Measurements from ENCODE around the gene ADGRV1.
A peak's percentile ranks its signal among the peaks of the same experiment; 100 is the strongest.

ADGRV1 gene

DNA sequence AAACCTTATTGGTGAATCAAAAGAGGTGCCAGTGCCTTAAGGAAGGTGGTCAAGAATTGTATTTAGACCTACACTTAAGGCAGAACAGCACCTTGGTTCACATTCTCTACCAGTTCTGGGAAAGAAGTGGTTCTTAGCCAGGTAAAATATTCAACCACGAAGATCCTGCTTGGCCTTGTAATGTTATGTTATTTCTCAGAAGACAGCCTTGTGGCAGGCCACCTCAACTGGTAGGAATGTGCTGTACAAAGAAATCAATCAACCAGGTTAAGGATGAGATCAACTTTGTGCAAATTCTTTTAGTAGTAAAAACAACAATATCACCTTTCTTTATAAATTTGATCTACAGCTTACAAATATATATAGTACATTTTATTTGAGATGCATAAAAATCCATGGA is 577.7 kb downstream of the ADGRV1 start:
- no peak for DNase-seq
- intact Hi-C loops (cut with DNase I), result no loop called here

DNA sequence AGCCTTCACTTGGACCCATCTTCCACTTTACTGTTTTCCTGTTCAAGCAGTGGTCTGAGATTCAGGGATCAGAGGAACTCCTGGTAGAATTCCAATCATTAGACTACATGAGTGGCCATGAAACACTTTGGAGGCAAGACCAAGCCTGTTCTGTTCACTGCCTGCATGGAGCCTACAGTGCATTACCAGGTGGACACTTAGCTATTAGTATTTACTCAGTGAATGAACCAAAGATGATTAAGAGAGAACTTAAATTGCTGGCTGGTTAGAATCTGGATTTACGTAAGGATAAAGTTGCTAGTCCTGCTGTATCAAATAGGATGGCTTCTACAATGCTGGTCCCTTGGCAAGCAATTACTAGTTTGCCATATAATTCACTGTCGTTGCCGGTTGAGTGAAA is 579.0 kb downstream of the ADGRV1 start:
- intact Hi-C loops (cut with DNase I), result no loop called here
- no peak for DNase-seq

DNA sequence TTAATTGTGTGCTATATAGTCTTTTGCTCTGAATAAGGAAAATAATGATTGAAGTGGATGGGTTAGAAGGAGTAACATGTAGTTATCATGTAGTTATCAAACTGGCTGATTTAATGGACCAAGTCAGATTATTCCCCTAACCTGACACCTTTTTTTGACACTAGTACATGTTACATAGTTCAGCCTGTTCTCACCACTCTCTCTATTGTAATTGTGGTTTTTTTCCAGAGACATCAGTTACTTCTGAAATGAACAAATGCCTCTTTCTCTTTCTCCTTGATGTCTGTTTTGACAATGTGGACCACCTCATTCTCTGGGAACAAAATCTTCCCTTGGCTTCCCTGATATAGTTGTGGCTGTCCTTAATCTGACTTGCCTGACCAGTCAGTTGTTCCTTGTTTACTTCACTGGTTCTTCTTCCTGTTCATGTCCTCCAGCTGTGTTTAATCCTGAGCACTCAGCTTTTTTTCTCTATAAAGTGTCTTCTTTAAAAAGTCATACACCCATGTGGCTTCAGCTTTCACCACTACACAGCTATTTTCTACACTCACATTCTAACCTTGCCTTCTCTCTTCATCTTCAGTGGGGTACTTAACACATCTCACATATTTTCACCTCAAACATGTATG is 581.1 kb downstream of the ADGRV1 start:
- intact Hi-C loops (cut with DNase I), result no loop called here
- DNase-seq, result no peak

DNA sequence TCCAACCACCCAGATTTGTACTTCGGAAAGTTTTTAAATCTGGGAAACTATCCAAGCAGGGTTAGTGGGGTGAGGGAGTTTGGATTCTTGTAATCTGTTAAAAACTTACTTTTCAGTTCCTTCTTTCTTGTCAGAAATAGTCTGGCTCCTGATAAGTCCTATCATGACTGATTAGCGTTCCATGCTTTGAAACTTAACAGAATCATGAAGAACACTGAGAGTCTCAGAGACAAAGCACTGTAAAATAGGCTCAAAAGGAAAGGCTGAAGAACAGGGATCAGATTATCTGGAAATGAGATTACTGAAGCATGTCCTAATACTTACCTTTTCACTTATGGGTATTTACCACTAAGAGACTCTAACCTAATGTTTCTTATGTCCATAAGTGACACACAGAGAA is 582.1 kb downstream of the ADGRV1 start:
- intact Hi-C loops (cut with DNase I), result no loop called here
- no peak for DNase-seq

DNA sequence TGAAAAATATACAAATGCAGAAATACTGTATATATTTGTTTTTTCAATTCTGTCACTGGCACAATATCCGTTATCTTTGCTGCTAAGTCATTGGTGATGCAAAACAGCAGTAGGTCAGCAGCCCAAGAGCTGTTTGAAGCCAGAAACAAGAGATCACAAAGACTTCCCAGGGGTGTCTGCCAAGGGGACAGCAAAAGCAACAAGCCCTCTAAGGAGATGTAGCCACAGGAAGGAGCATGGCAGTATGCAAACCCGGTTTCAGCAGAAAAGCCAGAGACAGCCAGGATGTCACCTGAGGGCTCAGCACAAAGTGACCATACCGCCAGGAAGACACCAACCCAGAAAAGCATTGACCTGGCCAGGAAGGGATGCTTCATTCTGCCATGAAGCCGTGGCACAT is 583.0 kb downstream of the ADGRV1 start:
- DNase-seq, result no peak
- intact Hi-C loops (cut with DNase I), result no loop called here

DNA sequence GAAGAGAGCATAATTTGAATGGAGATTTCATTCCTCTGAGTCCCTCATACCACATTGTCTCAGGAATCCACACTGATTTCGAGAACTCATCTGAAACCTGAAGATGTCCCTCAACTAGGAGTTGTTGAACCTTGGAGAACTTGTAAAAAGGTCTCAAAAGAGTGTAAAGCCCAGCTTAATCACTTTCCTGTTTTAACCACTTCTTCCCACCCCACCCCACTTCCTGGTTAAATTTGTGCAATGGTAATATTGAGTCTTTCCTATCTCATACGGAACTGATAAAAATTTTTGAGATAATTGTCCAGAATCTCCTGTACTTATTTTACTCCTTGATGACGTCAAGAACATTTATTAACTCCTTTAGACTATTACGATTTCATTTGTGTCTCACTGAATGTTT is 583.8 kb downstream of the ADGRV1 start:
- no peak for DNase-seq
- intact Hi-C loops (cut with DNase I), result no loop called here

DNA sequence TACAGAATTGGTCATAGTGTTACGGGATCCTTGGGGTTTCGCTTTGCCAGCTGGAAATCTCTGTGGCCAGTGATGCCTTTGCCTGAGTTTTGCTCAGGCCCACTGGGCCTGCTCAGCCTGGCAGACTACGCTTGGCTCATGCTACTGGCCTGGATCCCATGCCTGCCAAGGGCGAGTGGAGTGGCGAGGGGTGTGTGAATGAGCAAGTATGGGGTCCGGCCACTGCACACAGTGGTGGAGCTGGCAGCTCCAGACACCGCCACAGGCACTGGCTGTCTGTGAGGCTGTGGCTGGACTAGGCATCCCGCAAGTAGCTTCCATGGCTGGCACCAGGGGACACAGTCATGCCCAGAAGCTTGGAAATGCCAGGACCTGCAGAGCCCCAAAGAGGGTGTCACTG is 584.2 kb downstream of the ADGRV1 start:
- peak in 8 of 10 donors; percentile 26 to 90 (median 52) for DNase-seq
- intact Hi-C loops (cut with DNase I), result no loop called here

DNA sequence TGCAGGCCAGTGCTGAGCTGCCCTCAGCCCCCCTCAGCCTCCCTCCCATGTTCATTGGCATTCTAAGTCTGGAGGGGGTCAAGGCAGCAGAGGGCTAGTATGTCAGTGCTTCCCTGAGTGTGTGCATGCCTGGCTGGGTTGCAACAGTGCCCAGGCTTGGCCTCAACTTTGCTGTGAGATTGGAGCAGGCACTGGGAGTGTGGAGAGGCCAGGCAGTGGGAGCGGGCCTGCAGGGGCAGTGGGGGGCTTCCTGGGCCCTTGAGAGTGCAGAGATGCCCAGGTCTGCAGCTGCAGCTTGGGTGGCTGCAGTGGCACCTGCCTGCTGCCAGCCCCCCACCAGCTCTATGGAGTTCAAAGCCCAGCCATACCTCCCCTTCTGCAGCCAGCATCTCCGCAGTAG is 585.2 kb downstream of the ADGRV1 start:
- peak in 2 of 10 donors; percentile 62 to 66 for DNase-seq

DNA sequence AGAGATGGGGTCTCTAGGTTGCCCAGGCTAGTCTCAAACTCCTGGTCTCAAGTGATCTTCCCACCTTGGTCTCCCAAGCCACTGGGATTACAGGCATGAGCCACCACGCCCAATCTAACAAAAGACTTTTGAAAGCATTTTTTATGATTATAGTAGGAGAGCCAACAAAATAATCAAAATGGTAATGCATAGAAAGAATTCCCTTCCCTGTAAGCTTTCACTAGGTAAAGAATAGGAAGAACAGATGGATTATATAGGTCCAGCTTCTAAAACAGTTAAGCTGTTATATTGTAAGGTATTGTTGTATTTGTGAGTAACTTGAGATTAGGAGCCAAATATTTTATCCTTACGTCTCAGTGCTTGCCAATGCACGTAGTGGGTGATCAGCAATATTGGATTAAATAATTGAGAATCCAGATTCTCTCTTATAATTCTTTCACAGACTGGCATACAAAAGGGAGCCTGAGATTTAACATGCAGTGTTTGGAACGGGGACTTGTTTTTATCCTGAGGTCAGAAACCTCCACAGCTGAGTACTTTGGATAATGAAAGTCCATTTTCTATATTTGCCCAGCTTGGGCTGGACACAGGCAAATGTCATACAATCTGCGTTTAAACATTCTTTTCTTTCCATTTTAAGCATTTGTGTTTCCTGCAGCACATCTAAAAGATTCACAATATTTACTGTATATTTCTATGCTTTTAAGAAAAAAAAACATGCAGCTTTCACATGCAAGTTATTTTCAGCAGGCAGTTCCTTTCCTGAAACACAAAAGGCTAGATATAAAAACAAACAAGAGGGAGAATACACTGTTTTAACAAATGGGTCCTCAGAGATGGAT is 586.1 kb downstream of the ADGRV1 start:
- intact Hi-C loops (cut with DNase I), result no loop called here
- DNase-seq, result no peak

More for the DNA sequence above, 585.2 kb downstream of the ADGRV1 start:
- intact Hi-C loops (cut with DNase I), result no loop called here

DNA sequence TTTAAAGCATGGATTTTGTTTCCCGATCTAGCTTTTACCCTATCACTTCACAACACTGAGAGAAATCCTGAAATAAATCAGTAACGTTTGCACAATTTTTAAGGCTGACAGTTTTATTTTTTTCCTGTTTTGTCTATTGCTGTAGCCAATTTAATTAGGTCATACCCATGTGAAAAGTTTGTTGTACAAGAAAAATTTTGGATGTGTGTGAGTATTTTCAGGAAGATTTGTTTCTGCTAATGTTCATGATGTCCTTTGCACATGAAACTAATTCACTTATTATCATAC is 586.7 kb downstream of the ADGRV1 start:
- DNase-seq, result no peak
- intact Hi-C loops (cut with DNase I), result no loop called here

DNA sequence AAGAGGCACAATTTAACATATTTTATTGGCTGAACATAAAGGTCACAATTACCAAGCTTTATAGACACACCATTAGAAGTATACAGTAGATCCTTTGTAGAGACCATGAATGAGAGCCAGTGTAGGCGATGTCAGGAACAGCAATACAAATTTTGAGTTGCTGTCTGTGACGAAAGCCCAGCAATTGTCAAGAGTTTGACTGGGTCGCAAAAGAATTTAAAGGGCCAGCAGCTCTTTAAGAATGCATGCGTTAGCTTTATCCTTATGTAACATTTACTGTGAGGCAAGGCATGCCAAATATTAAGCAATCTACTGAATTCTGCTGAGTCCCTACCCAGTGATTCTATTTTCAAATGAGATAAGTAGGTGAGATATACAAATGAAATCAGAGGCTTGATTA is 587.6 kb downstream of the ADGRV1 start:
- no peak for DNase-seq
- intact Hi-C loops (cut with DNase I), result no loop called here

DNA sequence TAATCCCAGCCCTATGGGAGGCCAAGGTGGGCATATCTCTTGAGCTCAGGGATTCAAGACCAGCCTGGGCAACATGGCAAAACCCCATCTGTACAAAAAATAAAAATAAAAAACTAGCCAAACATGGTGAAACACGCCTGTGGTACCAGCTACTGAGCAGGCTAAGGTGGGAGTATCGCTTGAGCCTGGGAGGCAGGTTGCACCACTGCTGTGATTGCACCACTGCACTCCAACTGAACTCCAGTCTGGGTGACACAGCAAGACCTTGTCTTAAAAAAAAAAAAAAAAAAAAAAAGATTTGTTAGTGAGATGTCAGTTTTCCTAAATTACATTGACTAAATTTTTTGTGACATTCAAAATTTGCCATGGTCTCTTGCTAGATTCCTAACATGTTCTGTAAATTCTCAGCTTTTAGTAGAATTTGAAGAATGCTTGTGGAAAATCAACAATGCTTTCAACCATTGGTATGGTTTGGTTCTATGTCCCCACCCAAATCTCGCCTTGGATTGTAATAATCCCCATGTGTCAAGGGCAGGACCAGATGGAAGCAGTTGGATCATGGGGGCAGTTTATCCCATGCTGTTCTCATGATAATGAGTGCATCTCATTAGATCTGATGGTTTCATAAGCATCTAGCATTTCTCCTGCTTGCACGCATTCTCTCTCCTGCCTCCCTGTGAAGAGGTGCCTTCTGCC is 588.5 kb downstream of the ADGRV1 start:
- intact Hi-C loops (cut with DNase I), result no loop called here
- no peak for DNase-seq

DNA sequence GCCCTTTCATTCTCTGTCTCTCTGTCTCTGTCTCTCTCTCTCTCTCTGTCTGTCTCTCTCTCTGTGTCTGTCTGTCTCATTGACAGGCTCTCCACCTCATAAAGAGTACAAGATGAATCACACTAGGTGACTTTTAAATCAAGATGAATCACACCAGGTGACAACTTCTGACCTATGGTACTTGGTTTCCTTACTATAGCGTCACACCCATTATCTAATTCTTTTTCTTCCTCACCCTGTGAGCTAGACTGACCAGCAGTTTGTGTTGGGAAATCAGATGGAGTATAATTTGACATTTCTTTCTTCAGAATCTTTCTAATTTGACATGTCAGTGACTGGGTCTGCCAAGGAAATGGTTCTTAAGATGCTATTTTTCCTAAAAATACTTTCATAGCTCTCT is 591.6 kb downstream of the ADGRV1 start:
- no peak for DNase-seq
- intact Hi-C loops (cut with DNase I), result no loop called here

DNA sequence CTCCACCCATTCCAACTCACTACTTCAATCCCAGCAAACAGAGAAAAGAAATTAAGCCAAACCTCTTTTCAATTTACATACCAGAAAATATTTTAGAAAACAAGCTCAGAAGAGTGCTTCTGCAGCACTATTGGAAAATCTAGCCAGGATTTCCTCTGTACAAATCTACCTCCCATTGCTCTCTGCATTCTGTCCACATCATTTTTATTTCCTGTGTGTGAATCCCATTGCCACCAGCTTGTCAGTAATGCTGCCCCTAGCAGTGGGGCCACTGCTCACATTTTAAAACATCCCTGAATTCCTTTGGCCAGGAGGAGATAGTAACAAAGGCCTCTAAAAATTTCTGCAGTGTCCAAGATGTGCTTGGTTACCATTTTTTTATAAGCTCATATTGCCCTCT is 592.0 kb downstream of the ADGRV1 start:
- intact Hi-C loops (cut with DNase I), result no loop called here
- DNase-seq, result no peak

DNA sequence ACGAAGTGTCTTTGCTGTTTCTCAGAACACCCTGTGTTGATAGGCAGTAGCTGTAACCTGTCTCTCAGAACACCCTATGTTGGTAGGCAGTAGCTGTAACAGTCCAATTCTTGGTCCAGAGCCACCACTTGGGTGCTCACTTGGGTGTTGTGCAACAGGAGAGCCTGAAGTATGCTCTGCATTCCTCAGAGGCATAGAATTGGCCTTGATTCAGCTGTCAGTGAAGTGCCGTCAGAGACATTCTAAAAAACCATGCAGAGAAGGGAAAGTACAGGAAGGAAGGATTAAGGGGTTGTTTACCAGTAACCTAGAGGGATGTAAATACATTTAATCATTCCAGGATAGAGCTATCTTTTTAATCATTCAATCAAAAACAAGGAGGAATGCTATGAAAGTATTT is 593.4 kb downstream of the ADGRV1 start:
- intact Hi-C loops (cut with DNase I), result no loop called here
- no peak for DNase-seq

DNA sequence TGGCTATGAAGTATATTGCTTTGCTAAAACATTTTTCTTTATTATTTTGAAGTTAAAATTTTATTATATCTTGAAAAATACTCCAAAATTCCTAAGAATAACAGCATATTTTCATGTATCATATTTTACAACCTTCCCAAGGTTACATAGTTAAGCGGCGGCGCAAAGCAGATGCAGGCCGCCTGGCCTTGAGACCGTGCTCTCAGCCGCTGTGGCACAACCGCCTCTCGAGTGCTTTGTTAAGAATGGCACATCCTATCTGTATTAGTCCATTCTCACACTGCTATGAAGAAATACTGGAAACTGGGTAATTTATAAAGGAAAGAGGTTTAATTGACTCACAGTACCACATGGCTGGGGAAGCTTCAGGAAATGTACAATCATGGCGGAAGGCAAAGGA is 595.7 kb downstream of the ADGRV1 start:
- no peak for DNase-seq
- intact Hi-C loops (cut with DNase I), result no loop called here

DNA sequence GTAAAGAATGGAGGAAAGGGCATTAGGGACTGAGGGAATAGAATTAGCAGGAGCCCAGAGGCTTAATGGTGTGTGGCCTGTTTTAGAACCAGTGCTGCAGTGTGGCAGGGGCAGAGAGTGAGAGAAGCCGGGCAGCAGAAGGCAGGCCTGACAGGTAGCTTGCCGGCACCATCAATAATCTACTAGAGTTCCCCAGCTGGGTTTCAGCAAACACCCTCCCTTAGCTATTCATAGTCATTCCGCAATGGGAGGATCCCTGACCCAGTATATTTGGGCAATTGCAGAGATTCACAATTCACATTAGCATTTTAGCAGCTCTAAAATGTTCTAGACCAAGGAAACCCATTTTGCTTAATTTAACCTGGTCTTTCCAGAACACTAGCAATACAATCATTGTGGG is 596.7 kb downstream of the ADGRV1 start:
- intact Hi-C loops (cut with DNase I), result no loop called here
- DNase-seq, result no peak

DNA sequence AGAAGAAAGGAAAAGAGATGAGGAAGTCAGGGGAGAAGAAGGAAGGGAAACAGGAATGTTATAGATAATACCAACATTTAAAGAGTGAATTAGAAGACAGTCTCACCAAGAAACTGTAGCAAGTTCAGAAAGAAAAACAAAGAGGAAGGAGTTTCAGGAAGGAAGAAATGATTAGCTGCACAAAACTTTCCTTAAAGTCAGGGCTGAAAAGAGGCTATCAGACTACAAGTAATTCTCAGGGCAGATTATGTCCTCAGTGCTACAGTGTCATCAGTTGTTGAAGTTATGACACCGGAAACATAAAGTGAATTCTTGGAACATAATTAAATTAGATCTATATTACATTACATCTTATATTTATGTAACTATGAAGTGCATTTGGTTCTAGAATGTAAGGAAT is 597.6 kb downstream of the ADGRV1 start:
- DNase-seq, result no peak
- intact Hi-C loops (cut with DNase I), result no loop called here

DNA sequence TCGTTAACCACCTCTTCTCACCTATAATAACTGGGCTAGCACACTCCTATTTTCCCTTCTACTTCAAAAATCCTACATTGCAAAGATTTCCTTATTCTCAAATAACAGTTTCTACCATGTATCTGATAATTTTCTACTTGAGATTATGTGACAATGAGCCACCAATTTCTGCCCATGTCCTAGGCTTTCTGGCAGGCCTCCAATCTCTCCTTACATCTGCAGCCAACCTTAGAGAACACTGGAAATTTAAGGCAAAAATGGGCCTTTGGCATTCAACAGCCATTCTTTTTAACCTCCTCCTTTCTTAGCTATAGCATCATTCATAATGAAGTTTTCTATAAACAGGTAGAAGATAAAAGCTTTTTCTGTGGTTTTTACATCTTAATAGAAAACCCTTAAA is 599.4 kb downstream of the ADGRV1 start:
- DNase-seq, result no peak
- intact Hi-C loops (cut with DNase I), result no loop called here

DNA sequence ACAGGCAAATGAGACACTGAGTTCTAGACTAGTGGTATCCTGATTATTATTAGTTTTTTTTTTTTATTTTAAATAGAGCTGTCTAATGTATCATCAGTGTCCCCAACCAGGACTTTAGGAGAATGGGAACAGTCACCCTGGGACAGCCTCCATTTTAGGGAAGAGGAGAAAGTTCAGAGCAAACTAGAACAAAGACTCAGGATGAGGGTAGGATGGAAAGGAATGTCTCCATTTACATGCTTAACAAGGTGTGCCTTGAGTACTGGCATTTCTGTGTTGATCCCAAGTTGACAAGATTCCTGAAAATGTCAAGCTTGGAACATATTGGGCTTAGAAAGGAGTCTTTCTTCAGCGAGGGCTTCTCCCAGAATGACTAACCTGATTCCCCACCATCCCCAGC is 601.0 kb downstream of the ADGRV1 start:
- DNase-seq, result no peak
- intact Hi-C loops (cut with DNase I), result no loop called here

DNA sequence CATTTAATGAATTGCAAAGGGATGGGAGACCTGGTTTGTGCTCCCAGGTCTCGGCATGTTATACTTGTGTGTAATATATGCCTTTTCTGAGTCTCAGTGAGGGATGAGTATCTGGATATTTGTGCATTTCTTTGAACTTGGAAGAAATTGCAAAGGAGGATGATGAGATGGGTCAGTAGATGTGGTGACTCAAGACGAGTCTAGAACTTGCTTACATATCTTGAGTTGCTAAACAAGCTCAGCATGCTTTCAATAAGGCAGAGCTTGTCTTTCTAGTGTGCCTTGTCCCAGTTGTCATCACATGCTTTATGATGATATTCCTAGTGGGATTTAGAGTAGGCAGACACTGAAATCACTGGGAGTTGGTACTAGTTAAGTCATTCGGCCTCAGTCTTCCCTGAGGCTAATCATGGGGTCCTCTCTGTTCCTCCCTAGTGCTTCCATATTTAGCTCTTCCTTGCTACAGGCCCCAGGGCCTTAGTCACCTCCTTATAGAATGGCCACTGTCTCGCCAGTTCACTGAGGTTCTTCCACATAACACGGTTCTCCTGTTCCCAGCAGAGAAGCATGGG is 602.2 kb downstream of the ADGRV1 start:
- intact Hi-C loops (cut with DNase I), result no loop called here
- DNase-seq, result no peak
